ENCODE data around the gene SMAP1. TPM values are rescaled to one million over a fixed set of nuclear protein-coding genes. Genes with fewer than 3 reads are reported as not detected.
"Not testable (repeated sequence)": the region's sequence is repeated elsewhere in the genome, so short reads cannot be mapped to it uniquely, and the experiment has no call there.

Gene SMAP1
- total RNA-seq, 1 experiment from 2014 or later = 23.7 TPM

- Histone ChIP-seq H3K27me3 (replicated peaks; ENCODE audit: insufficient read depth, low read depth, low read length, poor library complexity) (no peaks in the 10 kb centered on the region), H3K36me3 (ENCODE audit: insufficient read depth, low read length, poor library complexity, severe bottlenecking) (no peaks in the 10 kb centered on the region), H3K4me3 (ENCODE audit: low read depth, low read length, poor library complexity, severe bottlenecking) (no peak overlapping the region), H3K4me1 (ENCODE audit: insufficient read depth, low read length, poor library complexity, severe bottlenecking) (no peaks in the 10 kb centered on the region), H3K27ac (ENCODE audit: low read depth, low read length, poor library complexity, severe bottlenecking) (no peak overlapping the region), H3K9me3 (ENCODE audit: low read depth, low read length, poor library complexity, severe bottlenecking) (no peaks in the 10 kb centered on the region)
- TF ChIP-seq CTCF (conservative IDR thresholded peaks at IDR 0.05; ENCODE audit: low read depth, low read length) (no peak), EZH2 (IDR thresholded peaks at IDR 0.05; ENCODE audit: borderline replicate concordance, low read depth, low read length, poor library complexity, severe bottlenecking) (no peak)
- CTCF ChIA-PET = no interaction called here
- no TSS peak for BruUV-seq (replicated peaks)
- POLR2A ChIA-PET (ENCODE audit: low non-redundant PET) = no interaction called here
- no peak for DNase-seq (ENCODE audit: low spot score)
- intact Hi-C loops (cut with micrococcal nuclease; ENCODE audit: unreplicated experiment) = no loop called here
These were observed 71.9 kb downstream of the SMAP1 start for GRCh38 chr6:70739534-70739933.

GRCh38 chr6:70740746-70741145 lies 73.1 kb downstream of the SMAP1 start:
- intact Hi-C loops (cut with micrococcal nuclease; ENCODE audit: unreplicated experiment); BruUV-seq (replicated peaks); POLR2A ChIA-PET (ENCODE audit: low non-redundant PET); DNase-seq (ENCODE audit: low spot score); H3K4me1 ChIP-seq (ENCODE audit: insufficient read depth, low read length, poor library complexity, severe bottlenecking); H3K9me3 ChIP-seq (ENCODE audit: low read depth, low read length, poor library complexity, severe bottlenecking); H3K27ac ChIP-seq (ENCODE audit: low read depth, low read length, poor library complexity, severe bottlenecking); H3K27me3 ChIP-seq (replicated peaks; ENCODE audit: insufficient read depth, low read depth, low read length, poor library complexity); H3K4me3 ChIP-seq (ENCODE audit: low read depth, low read length, poor library complexity, severe bottlenecking); H3K36me3 ChIP-seq (ENCODE audit: insufficient read depth, low read length, poor library complexity, severe bottlenecking); CTCF ChIA-PET: not testable (repeated sequence)

- intact Hi-C loops (cut with micrococcal nuclease; ENCODE audit: unreplicated experiment); H3K36me3 ChIP-seq (ENCODE audit: insufficient read depth, low read length, poor library complexity, severe bottlenecking); BruUV-seq (replicated peaks); H3K27ac ChIP-seq (ENCODE audit: low read depth, low read length, poor library complexity, severe bottlenecking); CTCF ChIA-PET; DNase-seq (ENCODE audit: low spot score); H3K4me3 ChIP-seq (ENCODE audit: low read depth, low read length, poor library complexity, severe bottlenecking); H3K9me3 ChIP-seq (ENCODE audit: low read depth, low read length, poor library complexity, severe bottlenecking); POLR2A ChIA-PET (ENCODE audit: low non-redundant PET); H3K4me1 ChIP-seq (ENCODE audit: insufficient read depth, low read length, poor library complexity, severe bottlenecking); H3K27me3 ChIP-seq (replicated peaks; ENCODE audit: insufficient read depth, low read depth, low read length, poor library complexity): not testable (repeated sequence)
These were observed 74.8 kb downstream of the SMAP1 start for GRCh38 chr6:70742462-70742861.

- intact Hi-C loops (cut with micrococcal nuclease; ENCODE audit: unreplicated experiment) = no loop called here
- CTCF ChIA-PET = no interaction called here
- POLR2A ChIA-PET (ENCODE audit: low non-redundant PET) = no interaction called here
- Histone ChIP-seq H3K36me3 (ENCODE audit: insufficient read depth, low read length, poor library complexity, severe bottlenecking) (no peaks in the 10 kb centered on the region), H3K9me3 (ENCODE audit: low read depth, low read length, poor library complexity, severe bottlenecking) (no peaks in the 10 kb centered on the region), H3K27ac (ENCODE audit: low read depth, low read length, poor library complexity, severe bottlenecking) (no peak overlapping the region), H3K4me3 (ENCODE audit: low read depth, low read length, poor library complexity, severe bottlenecking) (no peak overlapping the region), H3K4me1 (ENCODE audit: insufficient read depth, low read length, poor library complexity, severe bottlenecking) (no peaks in the 10 kb centered on the region), H3K27me3 (replicated peaks; ENCODE audit: insufficient read depth, low read depth, low read length, poor library complexity) (no peaks in the 10 kb centered on the region)
- DNase-seq (ENCODE audit: low spot score) = no peak
- no TSS peak for BruUV-seq (replicated peaks)
- no peak for TF ChIP-seq EZH2 (IDR thresholded peaks at IDR 0.05; ENCODE audit: borderline replicate concordance, low read depth, low read length, poor library complexity, severe bottlenecking)
- TF ChIP-seq CTCF (conservative IDR thresholded peaks at IDR 0.05; ENCODE audit: low read depth, low read length) = no peak
These were observed 86.2 kb downstream of the SMAP1 start for GRCh38 chr6:70753870-70754380.

Measured in A673 (cell line).